WTC11 (cell line): Measurements from ENCODE around the gene C11orf97. TPM values are rescaled to one million over a fixed set of nuclear protein-coding genes. Genes with fewer than 3 reads are reported as not detected.

ENCODE experiments used
- ATAC-seq: fragments of 200-7000 bp; cut with Tn5 transposase; 2 replicates; pipeline ENCODE4 v1.10.0; 2021; ENCODE audit warnings: mild to moderate bottlenecking, moderate library complexity
- CTCF ChIA-PET: fragments of 300-600 bp; sonication (Branson Sonifier 250); formaldehyde crosslinking; loops from one replicate; lab custom pipeline; 2021; ENCODE audit warnings: antibody characterized with exemption; lab: Charles Lee
- POLR2A ChIA-PET: fragments of 350-600 bp; sonication (Branson Sonifier 250); formaldehyde crosslinking; loops from one replicate; lab custom pipeline; 2021; ENCODE audit warnings: antibody characterized with exemption; lab: Charles Lee
- DNase-seq: peaks from one replicate; pipeline ENCODE4 v3.0.0; 2021; ENCODE audit warnings: low spot score
- H3K27ac Mint-ChIP-seq: 2 replicates; pipeline ENCODE4 v1.8.0; 2021; ENCODE audit warnings: mixed read lengths
- H3K27me3 Mint-ChIP-seq: 2 replicates; pipeline ENCODE4 v1.8.0; 2021; ENCODE audit warnings: low read depth, mild to moderate bottlenecking, moderate library complexity, mixed read lengths
- H3K36me3 Mint-ChIP-seq: 2 replicates; pipeline ENCODE4 v1.8.0; 2021; ENCODE audit warnings: mixed read lengths
- H3K4me1 Mint-ChIP-seq: 2 replicates; pipeline ENCODE4 v1.8.0; 2022; ENCODE audit warnings: mixed read lengths
- H3K4me3 Mint-ChIP-seq: 2 replicates; pipeline ENCODE4 v1.8.0; 2021; ENCODE audit warnings: mild to moderate bottlenecking, moderate library complexity, mixed read lengths
- H3K9me3 Mint-ChIP-seq: 2 replicates; pipeline ENCODE4 v1.8.0; 2021; ENCODE audit warnings: mixed read lengths
- ATF1 ChIP-seq: sonication (generic); formaldehyde crosslinking; IDR thresholded peaks from 2 replicates; pipeline ENCODE4 v1.8.1; 2023; ENCODE audit warnings: mild to moderate bottlenecking, moderate library complexity, missing genetic modification reagents
- ELF4 ChIP-seq: sonication (generic); formaldehyde crosslinking; IDR thresholded peaks from 2 replicates; pipeline ENCODE4 v1.8.1; 2022; ENCODE audit warnings: low read depth, mild to moderate bottlenecking, moderate library complexity, missing genetic modification reagents
- EMX1 ChIP-seq: fragments of 250-450 bp; sonication (Bioruptor Pico); IDR thresholded peaks from 2 replicates; pipeline ENCODE4 v1.8.0; 2021; ENCODE audit warnings: mild to moderate bottlenecking
- ESRRA ChIP-seq: sonication (generic); formaldehyde crosslinking; IDR thresholded peaks from 2 replicates; pipeline ENCODE4 v1.8.1; 2022; ENCODE audit warnings: mild to moderate bottlenecking, missing genetic modification reagents, borderline replicate concordance
- ETV6 ChIP-seq: sonication (generic); formaldehyde crosslinking; IDR thresholded peaks from 2 replicates; pipeline ENCODE4 v1.8.1; 2022; ENCODE audit warnings: mild to moderate bottlenecking, missing genetic modification reagents
- FOXJ3 ChIP-seq: sonication (generic); formaldehyde crosslinking; IDR thresholded peaks from 2 replicates; pipeline ENCODE4 v1.9.0; 2021; ENCODE audit warnings: missing genetic modification reagents, mild to moderate bottlenecking, borderline replicate concordance
- FOXK1 ChIP-seq: sonication (generic); formaldehyde crosslinking; IDR thresholded peaks from 2 replicates; pipeline ENCODE4 v1.8.0; 2022; ENCODE audit warnings: mild to moderate bottlenecking, moderate library complexity, missing genetic modification reagents
- GTF2I ChIP-seq: fragments of 250-450 bp; sonication (Bioruptor Pico); conservative IDR thresholded peaks from 2 replicates; pipeline ENCODE4 v1.4.0; 2021; ENCODE audit warnings: mild to moderate bottlenecking
- JUN ChIP-seq: sonication (generic); formaldehyde crosslinking; IDR thresholded peaks from 2 replicates; pipeline ENCODE4 v1.8.0; 2023; ENCODE audit warnings: mild to moderate bottlenecking, missing genetic modification reagents
- NR2C2 ChIP-seq: sonication (generic); formaldehyde crosslinking; IDR thresholded peaks from 2 replicates; pipeline ENCODE4 v1.8.0; 2022; ENCODE audit warnings: mild to moderate bottlenecking, missing genetic modification reagents
- SP1 ChIP-seq: sonication (generic); formaldehyde crosslinking; conservative IDR thresholded peaks from 2 replicates; pipeline ENCODE4 v1.8.1; 2022; ENCODE audit warnings: missing genetic modification reagents
- TP53 ChIP-seq: sonication (generic); formaldehyde crosslinking; IDR thresholded peaks from 2 replicates; pipeline ENCODE4 v1.8.1; 2023; ENCODE audit warnings: mild to moderate bottlenecking, missing genetic modification reagents
- ZBTB21 ChIP-seq: sonication (generic); formaldehyde crosslinking; IDR thresholded peaks from 2 replicates; pipeline ENCODE4 v1.8.1; 2023; ENCODE audit warnings: mild to moderate bottlenecking, missing genetic modification reagents, borderline replicate concordance
- ZNF263 ChIP-seq: sonication (generic); formaldehyde crosslinking; IDR thresholded peaks from 2 replicates; pipeline ENCODE4 v1.8.1; 2022; ENCODE audit warnings: low read depth, mild to moderate bottlenecking, moderate library complexity, missing genetic modification reagents
- ZNF416 ChIP-seq: fragments of 250-450 bp; sonication (Bioruptor Pico); IDR thresholded peaks from 2 replicates; pipeline ENCODE4 v1.9.0; 2021; ENCODE audit warnings: mild to moderate bottlenecking, inconsistent platforms
- ZNF423 ChIP-seq: fragments of 250-450 bp; sonication (Bioruptor Pico); IDR thresholded peaks from 2 replicates; pipeline ENCODE4 v2.1.2; 2022; ENCODE audit warnings: mild to moderate bottlenecking, moderate library complexity
- total RNA-seq: library from RNA; stranded (reverse); gene quantifications from 3 replicates; pipeline ENCODE4 v1.2.3, GENCODE V29; 2021
- TF ChIP-seq, protein P1 (sequence below): sonication (generic); formaldehyde crosslinking; IDR thresholded peaks from 2 replicates; pipeline ENCODE4 v1.8.0; 2022; ENCODE audit warnings: mild to moderate bottlenecking, missing genetic modification reagents
- TF ChIP-seq, protein P2 (sequence below): sonication (generic); formaldehyde crosslinking; IDR thresholded peaks from 2 replicates; pipeline ENCODE4 v1.8.1; 2022; ENCODE audit warnings: low read depth, mild to moderate bottlenecking, moderate library complexity, missing genetic modification reagents, borderline replicate concordance
- TF ChIP-seq, protein P3 (sequence below): sonication (generic); formaldehyde crosslinking; IDR thresholded peaks from 2 replicates; pipeline ENCODE4 v1.8.1; 2022; ENCODE audit warnings: mild to moderate bottlenecking, moderate library complexity, missing genetic modification reagents
- TF ChIP-seq, protein P4 (sequence below): sonication (generic); formaldehyde crosslinking; IDR thresholded peaks from 2 replicates; pipeline ENCODE4 v1.8.0; 2023; ENCODE audit warnings: mild to moderate bottlenecking, missing genetic modification reagents
- TF ChIP-seq, protein P5 (sequence below): sonication (generic); formaldehyde crosslinking; conservative IDR thresholded peaks from 2 replicates; pipeline ENCODE4 v1.8.1; 2022; ENCODE audit warnings: mild to moderate bottlenecking, missing genetic modification reagents
- TF ChIP-seq, protein P6 (sequence below): fragments of 250-450 bp; sonication (Bioruptor Pico); IDR thresholded peaks from 2 replicates; pipeline ENCODE4 v1.9.0; 2021; ENCODE audit warnings: mild to moderate bottlenecking
- TF ChIP-seq, protein P7 (sequence below): sonication (generic); formaldehyde crosslinking; IDR thresholded peaks from 2 replicates; pipeline ENCODE4 v1.8.0; 2022; ENCODE audit warnings: mild to moderate bottlenecking, missing genetic modification reagents
- TF ChIP-seq, protein P8 (sequence below): sonication (generic); formaldehyde crosslinking; IDR thresholded peaks from 2 replicates; pipeline ENCODE4 v1.8.0; 2022; ENCODE audit warnings: mild to moderate bottlenecking, missing genetic modification reagents

C11orf97 gene
- total RNA-seq, 1 experiment from 2014 or later, result not detected

DNA sequence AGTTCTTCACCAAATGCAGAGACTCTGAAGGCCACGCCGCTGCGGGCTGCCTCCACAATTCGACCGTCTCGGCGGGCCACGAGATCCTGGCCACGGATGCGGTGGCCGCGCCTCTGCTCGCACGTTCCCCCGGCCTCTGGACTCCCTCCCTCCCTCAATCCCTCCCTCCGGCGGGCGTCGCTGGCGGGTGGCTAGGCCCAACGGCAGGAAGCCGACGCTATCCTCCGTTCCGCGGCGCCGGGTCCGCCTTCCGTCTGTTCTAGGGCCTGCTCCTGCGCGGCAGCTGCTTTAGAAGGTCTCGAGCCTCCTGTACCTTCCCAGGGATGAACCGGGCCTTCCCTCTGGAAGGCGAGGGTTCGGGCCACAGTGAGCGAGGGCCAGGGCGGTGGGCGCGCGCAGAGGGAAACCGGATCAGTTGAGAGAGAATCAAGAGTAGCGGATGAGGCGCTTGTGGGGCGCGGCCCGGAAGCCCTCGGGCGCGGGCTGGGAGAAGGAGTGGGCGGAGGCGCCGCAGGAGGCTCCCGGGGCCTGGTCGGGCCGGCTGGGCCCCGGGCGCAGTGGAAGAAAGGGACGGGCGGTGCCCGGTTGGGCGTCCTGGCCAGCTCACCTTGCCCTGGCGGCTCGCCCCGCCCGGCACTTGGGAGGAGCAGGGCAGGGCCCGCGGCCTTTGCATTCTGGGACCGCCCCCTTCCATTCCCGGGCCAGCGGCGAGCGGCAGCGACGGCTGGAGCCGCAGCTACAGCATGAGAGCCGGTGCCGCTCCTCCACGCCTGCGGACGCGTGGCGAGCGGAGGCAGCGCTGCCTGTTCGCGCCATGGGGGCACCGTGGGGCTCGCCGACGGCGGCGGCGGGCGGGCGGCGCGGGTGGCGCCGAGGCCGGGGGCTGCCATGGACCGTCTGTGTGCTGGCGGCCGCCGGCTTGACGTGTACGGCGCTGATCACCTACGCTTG is 31.7 kb downstream of the C11orf97 start, which contains the start of gene FUT4 (continued):
- TF ChIP-seq, protein P1, sequence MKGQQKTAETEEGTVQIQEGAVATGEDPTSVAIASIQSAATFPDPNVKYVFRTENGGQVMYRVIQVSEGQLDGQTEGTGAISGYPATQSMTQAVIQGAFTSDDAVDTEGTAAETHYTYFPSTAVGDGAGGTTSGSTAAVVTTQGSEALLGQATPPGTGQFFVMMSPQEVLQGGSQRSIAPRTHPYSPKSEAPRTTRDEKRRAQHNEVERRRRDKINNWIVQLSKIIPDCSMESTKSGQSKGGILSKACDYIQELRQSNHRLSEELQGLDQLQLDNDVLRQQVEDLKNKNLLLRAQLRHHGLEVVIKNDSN, result peak; percentile 9; the same call in 1 of the 2 replicates
- no peak for TF ChIP-seq GTF2I (CRISPR knock-in tag)
- TF ChIP-seq ZBTB21 (CRISPR knock-in tag), result peak; percentile 19; the same call in 1 of the 2 replicates
- TF ChIP-seq, protein P2, sequence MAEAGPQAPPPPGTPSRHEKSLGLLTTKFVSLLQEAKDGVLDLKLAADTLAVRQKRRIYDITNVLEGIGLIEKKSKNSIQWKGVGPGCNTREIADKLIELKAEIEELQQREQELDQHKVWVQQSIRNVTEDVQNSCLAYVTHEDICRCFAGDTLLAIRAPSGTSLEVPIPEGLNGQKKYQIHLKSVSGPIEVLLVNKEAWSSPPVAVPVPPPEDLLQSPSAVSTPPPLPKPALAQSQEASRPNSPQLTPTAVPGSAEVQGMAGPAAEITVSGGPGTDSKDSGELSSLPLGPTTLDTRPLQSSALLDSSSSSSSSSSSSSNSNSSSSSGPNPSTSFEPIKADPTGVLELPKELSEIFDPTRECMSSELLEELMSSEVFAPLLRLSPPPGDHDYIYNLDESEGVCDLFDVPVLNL, result peak; percentile 65; the same call in 1 of the 2 replicates
- TF ChIP-seq, protein P3, sequence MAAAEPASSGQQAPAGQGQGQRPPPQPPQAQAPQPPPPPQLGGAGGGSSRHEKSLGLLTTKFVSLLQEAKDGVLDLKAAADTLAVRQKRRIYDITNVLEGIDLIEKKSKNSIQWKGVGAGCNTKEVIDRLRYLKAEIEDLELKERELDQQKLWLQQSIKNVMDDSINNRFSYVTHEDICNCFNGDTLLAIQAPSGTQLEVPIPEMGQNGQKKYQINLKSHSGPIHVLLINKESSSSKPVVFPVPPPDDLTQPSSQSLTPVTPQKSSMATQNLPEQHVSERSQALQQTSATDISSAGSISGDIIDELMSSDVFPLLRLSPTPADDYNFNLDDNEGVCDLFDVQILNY, result no peak; the same call in 1 of the 2 replicates
- TF ChIP-seq, protein P4, sequence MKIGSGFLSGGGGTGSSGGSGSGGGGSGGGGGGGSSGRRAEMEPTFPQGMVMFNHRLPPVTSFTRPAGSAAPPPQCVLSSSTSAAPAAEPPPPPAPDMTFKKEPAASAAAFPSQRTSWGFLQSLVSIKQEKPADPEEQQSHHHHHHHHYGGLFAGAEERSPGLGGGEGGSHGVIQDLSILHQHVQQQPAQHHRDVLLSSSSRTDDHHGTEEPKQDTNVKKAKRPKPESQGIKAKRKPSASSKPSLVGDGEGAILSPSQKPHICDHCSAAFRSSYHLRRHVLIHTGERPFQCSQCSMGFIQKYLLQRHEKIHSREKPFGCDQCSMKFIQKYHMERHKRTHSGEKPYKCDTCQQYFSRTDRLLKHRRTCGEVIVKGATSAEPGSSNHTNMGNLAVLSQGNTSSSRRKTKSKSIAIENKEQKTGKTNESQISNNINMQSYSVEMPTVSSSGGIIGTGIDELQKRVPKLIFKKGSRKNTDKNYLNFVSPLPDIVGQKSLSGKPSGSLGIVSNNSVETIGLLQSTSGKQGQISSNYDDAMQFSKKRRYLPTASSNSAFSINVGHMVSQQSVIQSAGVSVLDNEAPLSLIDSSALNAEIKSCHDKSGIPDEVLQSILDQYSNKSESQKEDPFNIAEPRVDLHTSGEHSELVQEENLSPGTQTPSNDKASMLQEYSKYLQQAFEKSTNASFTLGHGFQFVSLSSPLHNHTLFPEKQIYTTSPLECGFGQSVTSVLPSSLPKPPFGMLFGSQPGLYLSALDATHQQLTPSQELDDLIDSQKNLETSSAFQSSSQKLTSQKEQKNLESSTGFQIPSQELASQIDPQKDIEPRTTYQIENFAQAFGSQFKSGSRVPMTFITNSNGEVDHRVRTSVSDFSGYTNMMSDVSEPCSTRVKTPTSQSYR (CRISPR knock-in tag), result no peak
- peak; percentile 5; the same call in 1 of the 2 replicates for TF ChIP-seq ZNF263 (CRISPR knock-in tag)
- peak; percentile 30 for TF ChIP-seq SP1

DNA sequence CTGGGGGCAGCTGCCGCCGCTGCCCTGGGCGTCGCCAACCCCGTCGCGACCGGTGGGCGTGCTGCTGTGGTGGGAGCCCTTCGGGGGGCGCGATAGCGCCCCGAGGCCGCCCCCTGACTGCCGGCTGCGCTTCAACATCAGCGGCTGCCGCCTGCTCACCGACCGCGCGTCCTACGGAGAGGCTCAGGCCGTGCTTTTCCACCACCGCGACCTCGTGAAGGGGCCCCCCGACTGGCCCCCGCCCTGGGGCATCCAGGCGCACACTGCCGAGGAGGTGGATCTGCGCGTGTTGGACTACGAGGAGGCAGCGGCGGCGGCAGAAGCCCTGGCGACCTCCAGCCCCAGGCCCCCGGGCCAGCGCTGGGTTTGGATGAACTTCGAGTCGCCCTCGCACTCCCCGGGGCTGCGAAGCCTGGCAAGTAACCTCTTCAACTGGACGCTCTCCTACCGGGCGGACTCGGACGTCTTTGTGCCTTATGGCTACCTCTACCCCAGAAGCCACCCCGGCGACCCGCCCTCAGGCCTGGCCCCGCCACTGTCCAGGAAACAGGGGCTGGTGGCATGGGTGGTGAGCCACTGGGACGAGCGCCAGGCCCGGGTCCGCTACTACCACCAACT is 32.5 kb downstream of the C11orf97 start:
- peak; percentile 9 for ATAC-seq
- POLR2A ChIA-PET, result interaction anchor here (1.2 kb wide), 1 partner anchor 51 kb away, joined by 3 read pairs; no protein-coding TSS in a partner anchor
- H3K9me3 Mint-ChIP-seq, result no peaks in the 10 kb centered on the region
- TF ChIP-seq ELF4 (CRISPR knock-in tag), result no peak
- TF ChIP-seq TP53 (CRISPR knock-in tag), result 0 out of 2 replicates have a peak, but pooled peaks have one; percentile 22
- no peak for TF ChIP-seq EMX1 (CRISPR knock-in tag)
- TF ChIP-seq, protein P5, sequence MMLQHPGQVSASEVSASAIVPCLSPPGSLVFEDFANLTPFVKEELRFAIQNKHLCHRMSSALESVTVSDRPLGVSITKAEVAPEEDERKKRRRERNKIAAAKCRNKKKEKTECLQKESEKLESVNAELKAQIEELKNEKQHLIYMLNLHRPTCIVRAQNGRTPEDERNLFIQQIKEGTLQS (CRISPR knock-in tag), result no peak
- TF ChIP-seq JUN (CRISPR knock-in tag), result no peak
- no peak for TF ChIP-seq ZNF423 (CRISPR knock-in tag)
- TF ChIP-seq GTF2I (CRISPR knock-in tag), result no peak
- no peak for TF ChIP-seq ESRRA (CRISPR knock-in tag)
- no peak for TF ChIP-seq FOXK1 (CRISPR knock-in tag)
- no peak for TF ChIP-seq ATF1 (CRISPR knock-in tag)
- peak; percentile 81 for TF ChIP-seq ETV6
- TF ChIP-seq, protein P6, sequence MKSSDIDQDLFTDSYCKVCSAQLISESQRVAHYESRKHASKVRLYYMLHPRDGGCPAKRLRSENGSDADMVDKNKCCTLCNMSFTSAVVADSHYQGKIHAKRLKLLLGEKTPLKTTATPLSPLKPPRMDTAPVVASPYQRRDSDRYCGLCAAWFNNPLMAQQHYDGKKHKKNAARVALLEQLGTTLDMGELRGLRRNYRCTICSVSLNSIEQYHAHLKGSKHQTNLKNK (CRISPR knock-in tag), result no peak
- 0 out of 2 replicates have a peak, but pooled peaks have one; percentile 49 for TF ChIP-seq NR2C2 (CRISPR knock-in tag)
- no peak for TF ChIP-seq FOXJ3 (CRISPR knock-in tag)
- TF ChIP-seq, protein P7, sequence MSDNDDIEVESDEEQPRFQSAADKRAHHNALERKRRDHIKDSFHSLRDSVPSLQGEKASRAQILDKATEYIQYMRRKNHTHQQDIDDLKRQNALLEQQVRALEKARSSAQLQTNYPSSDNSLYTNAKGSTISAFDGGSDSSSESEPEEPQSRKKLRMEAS, result peak; percentile 65
- TF ChIP-seq, protein P1, result peak; percentile 5; the same call in 1 of the 2 replicates
- TF ChIP-seq, protein P3, result no peak
- TF ChIP-seq ZNF416 (CRISPR knock-in tag), result no peak
- TF ChIP-seq, protein P8, sequence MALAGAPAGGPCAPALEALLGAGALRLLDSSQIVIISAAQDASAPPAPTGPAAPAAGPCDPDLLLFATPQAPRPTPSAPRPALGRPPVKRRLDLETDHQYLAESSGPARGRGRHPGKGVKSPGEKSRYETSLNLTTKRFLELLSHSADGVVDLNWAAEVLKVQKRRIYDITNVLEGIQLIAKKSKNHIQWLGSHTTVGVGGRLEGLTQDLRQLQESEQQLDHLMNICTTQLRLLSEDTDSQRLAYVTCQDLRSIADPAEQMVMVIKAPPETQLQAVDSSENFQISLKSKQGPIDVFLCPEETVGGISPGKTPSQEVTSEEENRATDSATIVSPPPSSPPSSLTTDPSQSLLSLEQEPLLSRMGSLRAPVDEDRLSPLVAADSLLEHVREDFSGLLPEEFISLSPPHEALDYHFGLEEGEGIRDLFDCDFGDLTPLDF (CRISPR knock-in tag), result no peak

More for the DNA sequence above, 32.5 kb downstream of the C11orf97 start:
- H3K27ac Mint-ChIP-seq, result no peak overlapping the region
- no peaks in the 10 kb centered on the region for H3K36me3 Mint-ChIP-seq
- H3K4me3 Mint-ChIP-seq, result peak overlapping the region; percentile 79
- CTCF ChIA-PET, result interaction anchor here (0.9 to 1.1 kb wide), 2 partner anchors 23 to 28 kb away, joined by 5 read pairs; no protein-coding TSS in a partner anchor
- DNase-seq, result peak; percentile 56
- H3K27me3 Mint-ChIP-seq, result peaks cover 47% of the 10 kb centered on the region
- H3K4me1 Mint-ChIP-seq, result peaks cover 30% of the 10 kb centered on the region
